K562 (cell line): Measurements from ENCODE around the gene H3-3A.

Experiments
- CC2D1A ChIP-seq: fragments of 450-650 bp; IDR thresholded peaks from 2 replicates; pipeline ENCODE4 v1.6.1; 2017; ENCODE audit warnings: mild to moderate bottlenecking
- CHCHD3 ChIP-seq: fragments of 250-450 bp; sonication (Bioruptor Pico); IDR thresholded peaks from 2 replicates; pipeline ENCODE4 v2.1.2; 2022; ENCODE audit warnings: mild to moderate bottlenecking
- ETS1 ChIP-seq: conservative IDR thresholded peaks from 2 replicates; pipeline ENCODE4 v1.6.1; 2011; ENCODE audit warnings: low read depth, mild to moderate bottlenecking, low read length; ENCODE audit not compliant: control insufficient read depth
- HBP1 ChIP-seq: fragments of 450-650 bp; formaldehyde crosslinking; IDR thresholded peaks from 2 replicates; pipeline ENCODE4 v1.4.0; 2022; ENCODE audit warnings: missing genetic modification characterization
- HDAC2 ChIP-seq: fragments of 450-650 bp; IDR thresholded peaks from 2 replicates; pipeline ENCODE4 v1.6.1; 2016; ENCODE audit warnings: mild to moderate bottlenecking
- POLR2A ChIP-seq: fragments of 450-650 bp; conservative IDR thresholded peaks from 2 replicates; pipeline ENCODE4 v1.6.1; 2016
- TAF1 ChIP-seq: IDR thresholded peaks from 2 replicates; pipeline ENCODE4 v1.6.1; 2011; ENCODE audit warnings: mild to moderate bottlenecking, low read length, moderate library complexity; ENCODE audit not compliant: insufficient read depth, control insufficient read depth, severe bottlenecking; ENCODE audit errors: extremely low read depth
- ZBTB17 ChIP-seq: fragments of 450-650 bp; formaldehyde crosslinking; IDR thresholded peaks from 2 replicates; pipeline ENCODE4 v1.4.0; 2020; ENCODE audit warnings: mild to moderate bottlenecking
- ZNF184 ChIP-seq: sonication (generic); formaldehyde crosslinking; IDR thresholded peaks from 2 replicates; pipeline ENCODE4 v1.5.0; 2020; ENCODE audit warnings: missing genetic modification reagents
- ZNF253 ChIP-seq: fragments of 250-450 bp; sonication (Bioruptor Pico); conservative IDR thresholded peaks from 2 replicates; pipeline ENCODE4 v1.6.1; 2021; ENCODE audit warnings: mild to moderate bottlenecking

- peak; percentile 40; the same call in 1 of the 2 replicates for TF ChIP-seq HBP1 (CRISPR knock-in tag)
- TF ChIP-seq CC2D1A, result 0 out of 2 replicates have a peak, but pooled peaks have one; percentile 19
- TF ChIP-seq ZBTB17, result peak; percentile 84
- TF ChIP-seq ZNF184 (CRISPR knock-in tag), result no peak
- TF ChIP-seq ETS1, result peak; percentile 55
- no peak for TF ChIP-seq ZNF253 (CRISPR knock-in tag)
- TF ChIP-seq CHCHD3, result peak; percentile 84; the same call in 1 of the 2 replicates
- peak; percentile 92 for TF ChIP-seq TAF1
- no peak; the same call in 1 of the 2 replicates for TF ChIP-seq HDAC2
- TF ChIP-seq POLR2A, result peak; percentile 97
Observed at GRCh38 chr1:226062558-226063223, at the start of gene H3-3A.
